Gastrocnemius medialis (tissue), 4 donors: ENCODE measurements around the gene GLYR1.

Experiments
- POLR2A ChIP-seq, 2 donors: fragments of 450-650 bp; IDR thresholded peaks; one replicate each; pipeline ENCODE4 v1.6.1; 2017; ENCODE audit warnings: antibody characterized with exemption in 2 of 2, mild to moderate bottlenecking in 2 of 2, moderate library complexity in 2 of 2
- TF ChIP-seq, protein P1 (sequence below), 5 experiments: fragments of 450-650 bp in 3 of 5; fragments of 200-600 bp in 2 of 5; sonication (generic) in 2 of 5; IDR thresholded peaks in 4 of 5; conservative IDR thresholded peaks in 1 of 5; 1 replicate in 4 of 5; 2 replicates in 1 of 5; pipeline ENCODE4 v1.5.1; 2016 to 2019; ENCODE audit warnings: antibody characterized with exemption in 5 of 5, mild to moderate bottlenecking in 3 of 5, moderate library complexity in 3 of 5

DNA sequence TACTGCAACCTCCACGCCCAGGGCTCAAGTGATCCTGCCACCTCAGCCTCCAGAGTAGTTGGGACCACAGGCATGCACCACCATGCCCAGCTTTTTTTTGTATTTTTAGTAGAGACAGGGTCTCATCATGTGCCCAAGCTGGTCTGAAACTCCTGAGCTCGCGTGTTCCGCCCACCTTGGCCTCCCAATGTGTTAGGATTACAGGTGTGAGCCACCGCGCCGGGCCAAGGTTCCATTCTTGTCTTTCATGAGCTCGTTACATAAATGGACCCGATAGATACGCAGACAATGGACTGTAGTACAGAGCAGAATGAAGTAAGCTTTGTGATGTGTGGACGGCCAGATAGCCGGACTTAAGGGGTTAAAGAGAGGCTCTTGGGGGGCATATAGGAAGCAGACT lies 19.5 kb upstream of the GLYR1 start:
- TF ChIP-seq, protein P1, sequence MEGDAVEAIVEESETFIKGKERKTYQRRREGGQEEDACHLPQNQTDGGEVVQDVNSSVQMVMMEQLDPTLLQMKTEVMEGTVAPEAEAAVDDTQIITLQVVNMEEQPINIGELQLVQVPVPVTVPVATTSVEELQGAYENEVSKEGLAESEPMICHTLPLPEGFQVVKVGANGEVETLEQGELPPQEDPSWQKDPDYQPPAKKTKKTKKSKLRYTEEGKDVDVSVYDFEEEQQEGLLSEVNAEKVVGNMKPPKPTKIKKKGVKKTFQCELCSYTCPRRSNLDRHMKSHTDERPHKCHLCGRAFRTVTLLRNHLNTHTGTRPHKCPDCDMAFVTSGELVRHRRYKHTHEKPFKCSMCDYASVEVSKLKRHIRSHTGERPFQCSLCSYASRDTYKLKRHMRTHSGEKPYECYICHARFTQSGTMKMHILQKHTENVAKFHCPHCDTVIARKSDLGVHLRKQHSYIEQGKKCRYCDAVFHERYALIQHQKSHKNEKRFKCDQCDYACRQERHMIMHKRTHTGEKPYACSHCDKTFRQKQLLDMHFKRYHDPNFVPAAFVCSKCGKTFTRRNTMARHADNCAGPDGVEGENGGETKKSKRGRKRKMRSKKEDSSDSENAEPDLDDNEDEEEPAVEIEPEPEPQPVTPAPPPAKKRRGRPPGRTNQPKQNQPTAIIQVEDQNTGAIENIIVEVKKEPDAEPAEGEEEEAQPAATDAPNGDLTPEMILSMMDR (IDR thresholded peaks at IDR 0.05 in 4 of 5, conservative IDR thresholded peaks at IDR 0.05 in 1 of 5), result no peak
- no peak for TF ChIP-seq POLR2A (IDR thresholded peaks at IDR 0.05)
